GM10248 (cell line): ENCODE data around the gene FHIT.

Source experiments
- CTCF ChIA-PET: fragments of 300-600 bp; sonication (Branson Sonifier 250); formaldehyde crosslinking; extraction: SDS; loops from one replicate; lab custom pipeline; 2021; ENCODE audit warnings: antibody characterized with exemption; lab: Yijun Ruan, JAX
- POLR2A ChIA-PET: fragments of 350-650 bp; sonication (Branson Sonifier 250); formaldehyde crosslinking; extraction: SDS; loops from one replicate; lab custom pipeline; 2020; ENCODE audit warnings: antibody characterized with exemption; lab: Yijun Ruan, JAX
- DNase-seq: peaks from one replicate; pipeline ENCODE4 v3.0.0; 2012; ENCODE audit errors: extremely low spot score
- TF ChIP-seq, protein P1 (sequence below): IDR thresholded peaks from 2 replicates; pipeline ENCODE4 v1.5.1; 2012; ENCODE audit warnings: mild to moderate bottlenecking, low read depth; ENCODE audit errors: extremely low read depth, missing control alignments, control extremely low read depth

Gene FHIT

DNA sequence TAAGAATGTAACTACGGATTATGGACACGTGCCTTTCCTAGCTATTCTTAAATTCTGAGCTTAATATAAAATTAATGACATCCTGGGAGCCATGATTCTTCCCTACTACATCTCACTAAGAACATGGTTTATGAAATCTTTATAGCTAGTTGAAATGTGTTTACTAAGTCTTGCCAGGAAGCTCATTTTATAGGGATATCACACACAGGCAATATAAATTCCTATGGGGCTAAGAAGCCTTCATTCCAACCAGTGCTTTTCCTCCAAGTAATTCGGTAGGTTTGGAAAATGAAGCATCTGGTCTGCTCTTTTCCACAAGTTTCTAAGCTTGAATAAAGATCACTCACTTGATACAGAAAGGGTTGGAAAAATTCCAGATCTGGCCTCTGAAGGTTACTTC, 802.6 kb downstream of the FHIT start:
- TF ChIP-seq, protein P1, sequence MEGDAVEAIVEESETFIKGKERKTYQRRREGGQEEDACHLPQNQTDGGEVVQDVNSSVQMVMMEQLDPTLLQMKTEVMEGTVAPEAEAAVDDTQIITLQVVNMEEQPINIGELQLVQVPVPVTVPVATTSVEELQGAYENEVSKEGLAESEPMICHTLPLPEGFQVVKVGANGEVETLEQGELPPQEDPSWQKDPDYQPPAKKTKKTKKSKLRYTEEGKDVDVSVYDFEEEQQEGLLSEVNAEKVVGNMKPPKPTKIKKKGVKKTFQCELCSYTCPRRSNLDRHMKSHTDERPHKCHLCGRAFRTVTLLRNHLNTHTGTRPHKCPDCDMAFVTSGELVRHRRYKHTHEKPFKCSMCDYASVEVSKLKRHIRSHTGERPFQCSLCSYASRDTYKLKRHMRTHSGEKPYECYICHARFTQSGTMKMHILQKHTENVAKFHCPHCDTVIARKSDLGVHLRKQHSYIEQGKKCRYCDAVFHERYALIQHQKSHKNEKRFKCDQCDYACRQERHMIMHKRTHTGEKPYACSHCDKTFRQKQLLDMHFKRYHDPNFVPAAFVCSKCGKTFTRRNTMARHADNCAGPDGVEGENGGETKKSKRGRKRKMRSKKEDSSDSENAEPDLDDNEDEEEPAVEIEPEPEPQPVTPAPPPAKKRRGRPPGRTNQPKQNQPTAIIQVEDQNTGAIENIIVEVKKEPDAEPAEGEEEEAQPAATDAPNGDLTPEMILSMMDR = no peak
- POLR2A ChIA-PET = no interaction called here
- no peak for DNase-seq
- CTCF ChIA-PET = interaction anchor here (1.0 to 1.2 kb wide), 3 partner anchors 11 to 17 kb away, joined by 3 to 4 read pairs (median 4); no protein-coding TSS in a partner anchor

DNA sequence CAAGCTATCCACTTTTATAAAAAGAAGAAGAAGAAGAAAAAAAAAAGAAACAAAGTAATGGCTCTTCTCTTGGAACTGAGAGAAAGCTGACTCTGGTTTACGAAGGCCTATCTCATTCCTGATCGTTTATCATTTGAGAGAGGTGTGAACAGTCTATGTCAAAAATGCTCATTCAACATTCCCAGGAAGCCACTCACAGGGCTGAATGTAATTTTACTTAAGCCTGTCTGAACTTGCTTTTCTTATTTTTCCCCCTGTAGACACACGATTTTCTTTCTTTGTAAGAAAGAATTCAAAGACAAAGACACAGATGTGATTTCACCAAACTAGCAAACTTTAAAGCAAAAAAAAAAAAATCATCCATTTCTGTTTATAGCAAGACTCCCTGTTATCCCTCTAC, 805.8 kb downstream of the FHIT start:
- no peak for DNase-seq
- CTCF ChIA-PET = no interaction called here
- TF ChIP-seq, protein P1 = no peak
- POLR2A ChIA-PET = no interaction called here

DNA sequence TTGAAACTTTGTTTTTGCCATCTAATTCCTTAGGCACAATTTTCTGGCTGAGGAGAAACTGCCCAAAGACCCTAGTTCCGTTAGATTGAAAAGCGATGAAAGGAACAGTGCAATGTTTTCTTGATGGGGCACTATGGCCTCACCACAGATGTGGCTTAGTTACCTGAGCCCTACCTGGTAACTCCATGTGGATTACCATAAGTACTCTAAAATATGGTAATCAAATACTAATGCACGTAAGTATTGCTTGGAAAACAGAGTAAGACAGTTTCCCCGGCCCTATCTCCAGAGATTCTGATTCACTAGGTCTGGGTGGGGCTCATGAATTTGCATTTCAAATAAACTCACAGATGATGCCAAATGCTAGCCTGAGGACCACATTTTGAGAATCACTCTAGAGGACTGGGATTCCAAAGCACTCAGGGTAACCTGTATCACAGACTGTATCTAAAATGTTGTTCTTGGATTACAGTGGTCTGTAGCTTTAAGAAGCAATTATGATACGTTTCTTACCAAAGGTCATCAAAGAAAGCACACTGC, 806.3 kb downstream of the FHIT start:
- DNase-seq = no peak
- POLR2A ChIA-PET = no interaction called here
- TF ChIP-seq, protein P1 = no peak
- CTCF ChIA-PET = no interaction called here

DNA sequence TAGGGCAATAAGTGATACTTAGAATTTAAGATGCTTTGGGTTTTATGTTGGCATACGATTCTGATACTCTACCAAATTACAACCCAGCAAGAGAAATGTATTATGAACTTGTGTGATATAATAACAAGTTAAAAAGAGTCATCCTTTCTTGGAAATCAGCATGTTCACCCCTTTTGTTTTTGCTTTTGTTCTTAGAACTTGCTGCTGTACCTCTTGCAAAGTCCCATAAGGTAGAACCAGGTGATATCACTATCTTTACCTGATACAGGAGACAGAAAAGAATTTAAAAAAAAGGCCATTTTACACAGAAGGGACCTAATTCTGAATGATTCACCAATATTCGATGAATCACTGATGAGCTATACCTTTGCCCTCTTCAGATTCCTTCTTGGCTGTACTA, 810.4 kb downstream of the FHIT start:
- DNase-seq = no peak
- TF ChIP-seq, protein P1 = no peak
- ChIA-PET CTCF (no interaction called here), POLR2A (no interaction called here)

DNA sequence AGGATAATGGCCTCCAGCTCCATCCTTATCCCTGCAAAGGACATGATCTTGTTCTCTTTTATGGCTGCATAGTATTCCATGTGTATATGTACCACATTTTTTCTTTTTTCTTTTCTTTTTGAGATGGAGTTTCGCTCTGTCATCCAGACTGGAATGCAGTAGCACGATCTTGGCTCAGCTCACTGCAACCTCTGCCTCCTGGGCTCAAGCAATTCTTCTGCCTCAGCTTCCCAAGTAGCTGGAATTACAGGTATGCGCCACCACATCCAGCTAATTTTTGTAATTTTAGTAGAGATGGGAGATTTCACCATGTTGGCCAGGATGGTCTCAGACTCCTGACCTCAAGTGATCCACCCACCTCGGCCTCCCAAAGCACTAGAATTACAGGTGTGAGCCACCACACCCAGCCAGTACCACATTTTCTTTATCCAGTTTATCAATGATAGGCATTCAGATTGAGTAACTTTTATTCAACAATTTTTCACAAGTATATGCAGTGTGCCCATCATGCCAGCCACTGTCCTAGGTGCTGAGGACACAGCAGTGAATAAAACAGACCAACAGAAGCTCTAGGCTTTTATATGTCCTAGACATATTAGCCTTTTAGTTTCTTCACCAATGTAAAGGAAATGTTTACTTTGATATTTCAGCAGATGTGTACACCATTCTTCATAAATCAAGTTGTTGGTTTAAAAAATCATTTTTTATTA, 815.2 kb downstream of the FHIT start:
- TF ChIP-seq, protein P1 = no peak
- no peak for DNase-seq
- ChIA-PET CTCF (no interaction called here), POLR2A (no interaction called here)

DNA sequence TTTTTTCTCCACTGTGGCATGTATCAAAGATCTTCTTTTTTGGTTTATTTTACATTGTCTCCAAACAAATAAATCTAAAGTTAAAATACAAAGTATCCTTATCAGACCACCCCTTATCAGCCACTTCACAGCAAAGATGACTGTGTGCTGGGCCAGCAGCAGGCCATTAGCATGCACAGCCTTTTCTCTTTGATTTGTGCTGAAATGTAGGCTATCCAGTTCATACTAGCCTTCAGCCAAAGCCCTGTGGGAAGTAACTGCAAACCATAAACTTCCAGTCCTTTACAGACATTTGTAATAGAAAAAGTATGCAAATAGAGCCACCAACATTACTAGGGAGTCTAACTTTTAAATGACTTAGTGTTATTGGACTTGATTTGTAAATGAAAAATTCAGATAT, 816.3 kb downstream of the FHIT start:
- TF ChIP-seq, protein P1 = no peak
- DNase-seq = no peak
- CTCF ChIA-PET = no interaction called here
- POLR2A ChIA-PET = no interaction called here
